H9 (cell line): ENCODE results near the gene HLF. TPM values are rescaled to one million over a fixed set of nuclear protein-coding genes. Genes with fewer than 3 reads are reported as not detected.

Experiments used
- DNase-seq: peaks from one replicate; pipeline ENCODE4 v3.0.0-alpha.2; 2017
- H2AFZ ChIP-seq: one replicate; pipeline ENCODE4 v1.6.1; 2013; ENCODE audit warnings: mild to moderate bottlenecking, low read length, control low read depth, moderate library complexity
- H2AK5ac ChIP-seq: 2 replicates; pipeline ENCODE4 v1.6.1; 2013; ENCODE audit warnings: low read length, control low read depth, mixed read lengths; ENCODE audit not compliant: insufficient read length
- H2BK120ac ChIP-seq: one replicate; pipeline ENCODE4 v1.6.1; 2013; ENCODE audit warnings: low read depth, mild to moderate bottlenecking, low read length, control low read depth, inconsistent platforms; ENCODE audit not compliant: poor library complexity, severe bottlenecking
- H2BK12ac ChIP-seq: 2 replicates; pipeline ENCODE4 v1.6.1; 2013; ENCODE audit warnings: low read length, control low read depth, mixed read lengths, low read depth; ENCODE audit not compliant: insufficient read length
- H2BK15ac ChIP-seq: 2 replicates; pipeline ENCODE4 v1.6.1; 2013; ENCODE audit warnings: low read depth, low read length, control low read depth
- H2BK20ac ChIP-seq: one replicate; pipeline ENCODE4 v1.6.1; 2013; ENCODE audit warnings: low read depth, mild to moderate bottlenecking, low read length, control low read depth, inconsistent platforms; ENCODE audit not compliant: poor library complexity, severe bottlenecking
- H2BK5ac ChIP-seq: 2 replicates; pipeline ENCODE4 v1.6.1; 2013; ENCODE audit warnings: low read length, control low read depth, mixed read lengths; ENCODE audit not compliant: insufficient read length
- H3K14ac ChIP-seq: 2 replicates; pipeline ENCODE4 v1.6.1; 2013; ENCODE audit warnings: low read length, control low read depth; ENCODE audit not compliant: insufficient read depth
- H3K18ac ChIP-seq: 2 replicates; pipeline ENCODE4 v1.6.1; 2013; ENCODE audit warnings: low read depth, mild to moderate bottlenecking, mixed read lengths, low read length, control low read depth; ENCODE audit not compliant: insufficient read length
- H3K23ac ChIP-seq: 2 replicates; pipeline ENCODE4 v1.6.1; 2013; ENCODE audit warnings: low read length, control low read depth, mixed read lengths, low read depth; ENCODE audit not compliant: insufficient read length
- H3K23me2 ChIP-seq: 2 replicates; pipeline ENCODE4 v1.6.1; 2013; ENCODE audit warnings: low read depth, mild to moderate bottlenecking, mixed read lengths, low read length, control low read depth; ENCODE audit not compliant: insufficient read length, poor library complexity, severe bottlenecking
- H3K27ac ChIP-seq: 2 replicates; pipeline ENCODE4 v1.5.1; 2013; ENCODE audit warnings: low read length, control low read depth, mixed read lengths, low read depth; ENCODE audit not compliant: insufficient read length
- H3K27me3 ChIP-seq: 2 replicates; pipeline ENCODE4 v1.6.1; 2013; ENCODE audit warnings: low read length, control low read depth, inconsistent platforms; ENCODE audit not compliant: insufficient read depth
- H3K4ac ChIP-seq: 2 replicates; pipeline ENCODE4 v1.6.1; 2013; ENCODE audit warnings: low read depth, mild to moderate bottlenecking, control low read depth, inconsistent platforms, low read length, moderate library complexity
- H3K4me1 ChIP-seq: 2 replicates; pipeline ENCODE4 v1.6.1; 2013; ENCODE audit warnings: low read length, control low read depth, inconsistent platforms; ENCODE audit not compliant: insufficient read depth
- H3K4me2 ChIP-seq: 2 replicates; pipeline ENCODE4 v1.6.1; 2013; ENCODE audit warnings: low read length, control low read depth, mixed read lengths; ENCODE audit not compliant: insufficient read length, insufficient read depth
- H3K56ac ChIP-seq: 2 replicates; pipeline ENCODE4 v1.6.1; 2013; ENCODE audit warnings: low read depth, mild to moderate bottlenecking, mixed read lengths, low read length, control low read depth; ENCODE audit not compliant: insufficient read length
- H3K79me1 ChIP-seq: 2 replicates; pipeline ENCODE4 v1.6.1; 2013; ENCODE audit warnings: low read depth, mild to moderate bottlenecking, moderate library complexity, low read length, control low read depth, inconsistent platforms; ENCODE audit not compliant: insufficient read depth, poor library complexity, severe bottlenecking
- H3K79me2 ChIP-seq: 2 replicates; pipeline ENCODE4 v1.6.1; 2013; ENCODE audit warnings: low read length, control low read depth, inconsistent platforms; ENCODE audit not compliant: insufficient read depth
- H3K9ac ChIP-seq: 2 replicates; pipeline ENCODE4 v1.6.1; 2013; ENCODE audit warnings: low read length, control low read depth, mixed read lengths; ENCODE audit not compliant: insufficient read length; ENCODE audit errors: extremely low read depth
- H3K9me3 ChIP-seq: one replicate; pipeline ENCODE4 v1.6.1; 2013; ENCODE audit warnings: low read depth, low read length, inconsistent platforms; ENCODE audit not compliant: control insufficient read depth
- H3T11ph ChIP-seq: one replicate; pipeline ENCODE4 v1.6.1; 2013; ENCODE audit warnings: mild to moderate bottlenecking, low read length, control low read depth, inconsistent platforms
- H4K20me1 ChIP-seq: one replicate; pipeline ENCODE4 v1.6.1; 2013; ENCODE audit not compliant: control insufficient read depth, insufficient read length, insufficient read depth
- H4K5ac ChIP-seq: 2 replicates; pipeline ENCODE4 v1.6.1; 2013; ENCODE audit warnings: low read depth, mild to moderate bottlenecking, mixed read lengths, low read length, control low read depth; ENCODE audit not compliant: insufficient read length
- H4K8ac ChIP-seq: replicated peaks from 2 replicates; pipeline ENCODE4 v1.6.1; 2013; ENCODE audit warnings: low read length, control low read depth, mixed read lengths, low read depth; ENCODE audit not compliant: insufficient read length
- H4K91ac ChIP-seq: 2 replicates; pipeline ENCODE4 v1.6.1; 2013; ENCODE audit warnings: low read depth, mild to moderate bottlenecking, moderate library complexity, mixed read lengths, low read length, control low read depth; ENCODE audit not compliant: insufficient read length
- H3K27ac Mint-ChIP-seq, 3 experiments: 2 replicates in 2 of 3; 3 replicates in 1 of 3; pipeline ENCODE4 v1.8.0; 2020 to 2021; ENCODE audit warnings: mixed read lengths in 3 of 3, mild to moderate bottlenecking in 1 of 3, moderate library complexity in 1 of 3
- H3K27me3 Mint-ChIP-seq: 2 replicates; pipeline ENCODE4 v1.8.0; 2021; ENCODE audit warnings: low read depth, mild to moderate bottlenecking, moderate library complexity, mixed read lengths
- H3K36me3 Mint-ChIP-seq, 3 experiments: 2 replicates in 2 of 3; 3 replicates in 1 of 3; pipeline ENCODE4 v1.8.0; 2020 to 2021; ENCODE audit warnings: low read depth in 3 of 3, mixed read lengths in 3 of 3; ENCODE audit not compliant: insufficient read depth in 1 of 3
- H3K4me1 Mint-ChIP-seq, 2 experiments: 2 replicates each; pipeline ENCODE4 v1.8.0; 2020; ENCODE audit warnings: mixed read lengths in 2 of 2
- H3K4me3 Mint-ChIP-seq, 2 experiments: 2 replicates in 1 of 2; 3 replicates in 1 of 2; pipeline ENCODE4 v1.8.0; 2020 to 2021; ENCODE audit warnings: mild to moderate bottlenecking in 2 of 2, mixed read lengths in 2 of 2, moderate library complexity in 1 of 2
- H3K9me3 Mint-ChIP-seq, 2 experiments: 2 replicates in 1 of 2; 3 replicates in 1 of 2; pipeline ENCODE4 v1.8.0; 2020; ENCODE audit warnings: mild to moderate bottlenecking in 2 of 2, mixed read lengths in 2 of 2, moderate library complexity in 1 of 2
- CTCF ChIP-seq: fragments of 200-600 bp; sonication (generic); conservative IDR thresholded peaks from 3 replicates; pipeline ENCODE4 v1.8.0; 2021; ENCODE audit warnings: antibody characterized with exemption, mild to moderate bottlenecking
- WGBS: extraction: QIAGEN DNeasy Blood & Tissue Kit; methylation state at CpG from one replicate; pipeline ENCODE4 v1.1.7; 2013; ENCODE audit warnings: missing lambda C conversion rate, low lambda C conversion rate, mixed read lengths; ENCODE audit not compliant: insufficient read length; ENCODE audit errors: extremely low coverage; 5-methylcytosine and 5-hydroxymethylcytosine counted together
- total RNA-seq: library from RNA; stranded (reverse); gene quantifications from 2 replicates; pipeline ENCODE4 v1.2.1, GENCODE V29; 2021

HLF gene
- total RNA-seq, 1 experiment from 2014 or later, result 0.17 TPM

GRCh38 chr17:55314784-55315491, 50.2 kb downstream of the HLF start:
- TF ChIP-seq CTCF, result no peak
- no CpG with 5 or more reads among the region's 8 CpGs for WGBS
- H3K23ac ChIP-seq, result no peak overlapping the region
- H3K79me1 ChIP-seq, result no peaks in the 10 kb centered on the region
- H3K9ac ChIP-seq, result no peak overlapping the region
- H2BK20ac ChIP-seq, result no peak overlapping the region
- no peak overlapping the region for H2BK12ac ChIP-seq
- H3T11ph ChIP-seq, result no peak overlapping the region
- H3K9me3 Mint-ChIP-seq, result no peaks in the 10 kb centered on the region
- no peak overlapping the region for H2AFZ ChIP-seq
- no peak overlapping the region for H4K91ac ChIP-seq
- no peak overlapping the region for H2BK15ac ChIP-seq
- H3K4ac ChIP-seq, result no peak overlapping the region
- no peak overlapping the region for H4K5ac ChIP-seq
- no peaks in the 10 kb centered on the region for H3K4me1 Mint-ChIP-seq
- no peaks in the 10 kb centered on the region for H4K20me1 ChIP-seq
- no peak overlapping the region for H3K27ac Mint-ChIP-seq
- no peaks in the 10 kb centered on the region for H3K23me2 ChIP-seq
- no peak for DNase-seq
- no peak overlapping the region for H4K8ac ChIP-seq
- no peak overlapping the region for H2BK5ac ChIP-seq
- no peaks in the 10 kb centered on the region for H3K79me2 ChIP-seq
- no peak overlapping the region for H3K4me3 Mint-ChIP-seq
- H3K18ac ChIP-seq, result no peak overlapping the region
- H3K27ac ChIP-seq, result no peak overlapping the region
- H3K14ac ChIP-seq, result no peak overlapping the region
- no peaks in the 10 kb centered on the region for H3K9me3 ChIP-seq
- peaks cover 1% of the 10 kb centered on the region for H3K27me3 Mint-ChIP-seq
- H2BK120ac ChIP-seq, result no peak overlapping the region
- no peaks in the 10 kb centered on the region for H3K36me3 Mint-ChIP-seq
- no peak overlapping the region for H3K4me2 ChIP-seq
- no peak overlapping the region for H2AK5ac ChIP-seq
- no peaks in the 10 kb centered on the region for H3K4me1 ChIP-seq
- H3K56ac ChIP-seq, result no peak overlapping the region
- H3K27me3 ChIP-seq, result no peaks in the 10 kb centered on the region
